Gastrocnemius medialis (tissue), 4 donors: ENCODE results near the gene ATAD1. TPM values are rescaled to one million over a fixed set of nuclear protein-coding genes. Genes with fewer than 3 reads are reported as not detected.

Experiments used
- ATAC-seq, 2 donors: fragments of 150-250 bp; one replicate each; pipeline ENCODE4 v1.9.1; 2016
- DNase-seq, 2 donors: peaks; one replicate each; pipeline ENCODE4 v3.0.0-alpha.2; 2019
- H3K27ac ChIP-seq, 4 donors: fragments of 200-600 bp; sonication (generic); 1 replicate in 1 of 4; 2 replicates in 3 of 4; pipeline ENCODE4 v1.5.1; 2016 to 2018; ENCODE audit warnings: mild to moderate bottlenecking in 2 of 4, moderate library complexity in 1 of 4
- H3K27me3 ChIP-seq, 3 donors: fragments of 200-600 bp; sonication (generic) in 2 of 3; 1 replicate in 1 of 3; 2 replicates in 2 of 3; pipeline versions ENCODE4 v1.5.1 to v1.6.0; 2016 to 2019; ENCODE audit warnings: mild to moderate bottlenecking in 1 of 3, moderate library complexity in 1 of 3
- H3K36me3 ChIP-seq, 2 donors: fragments of 200-600 bp; sonication (generic) in 1 of 2; one replicate each; pipeline ENCODE4 v1.5.1; 2017 to 2018
- H3K4me1 ChIP-seq, 2 donors: fragments of 200-600 bp; sonication (generic) in 1 of 2; one replicate each; pipeline ENCODE4 v1.5.1; 2016 to 2017; ENCODE audit warnings: mild to moderate bottlenecking in 2 of 2
- H3K4me3 ChIP-seq, 4 donors: fragments of 200-600 bp; sonication (generic) in 3 of 4; 1 replicate in 1 of 4; 2 replicates in 3 of 4; pipeline ENCODE4 v1.5.1; 2016 to 2019; ENCODE audit warnings: mild to moderate bottlenecking in 2 of 4
- H3K9me3 ChIP-seq, 3 donors: fragments of 200-600 bp; sonication (generic) in 2 of 3; 1 replicate in 1 of 3; 2 replicates in 2 of 3; pipeline ENCODE4 v1.5.1; 2016 to 2019
- CTCF ChIP-seq, 5 experiments: fragments of 450-650 bp in 3 of 5; fragments of 200-600 bp in 2 of 5; sonication (generic) in 2 of 5; IDR thresholded peaks in 4 of 5; conservative IDR thresholded peaks in 1 of 5; 1 replicate in 4 of 5; 2 replicates in 1 of 5; pipeline ENCODE4 v1.5.1; 2016 to 2019; ENCODE audit warnings: antibody characterized with exemption in 5 of 5, mild to moderate bottlenecking in 3 of 5, moderate library complexity in 3 of 5
- POLR2A ChIP-seq, 2 donors: fragments of 450-650 bp; IDR thresholded peaks; one replicate each; pipeline ENCODE4 v1.6.1; 2017; ENCODE audit warnings: antibody characterized with exemption in 2 of 2, mild to moderate bottlenecking in 2 of 2, moderate library complexity in 2 of 2
- in situ Hi-C, 4 donors: fragments of 200-750 bp; cut with MboI; loops; one replicate each; pipeline versions ENCODE4 v1.15.0 to v1.8.0; 2017; ENCODE audit warnings: low sequenced_read_pairs in 4 of 4
- intact Hi-C: fragments of 100-400 bp; cut with DNase I; formaldehyde crosslinking; loops from one replicate; pipeline ENCODE4 v1.15.1; 2023; ENCODE audit warnings: low total_unique reads
- total RNA-seq, 4 donors: library from RNA; depleted of rRNA; stranded (reverse); fragments of >200 nt; gene quantifications; one replicate each; pipeline versions ENCODE4 v1.1.0 to v1.2.3, GENCODE V29; 2016

ATAD1 gene
- total RNA-seq, 4 donors from 2014 or later = 32.0 to 65.4 (median 51.0) TPM

GRCh38 chr10:87846023-87846422, 28.0 kb upstream of the ATAD1 start:
- ATAC-seq = no peak
- in situ Hi-C loops = loop anchor here in 1 of 4 donors (25.0 kb wide), 1 partner anchor 716 kb away; no protein-coding TSS in a partner anchor
- Histone ChIP-seq H3K27ac (no peak overlapping the region), H3K9me3 (no peaks in the 10 kb centered on the region), H3K27me3 (no peaks in the 10 kb centered on the region), H3K4me3 (no peak overlapping the region), H3K4me1 (peaks cover 0 to 3% of the 10 kb centered on the region in 2 donors), H3K36me3 (no peaks in the 10 kb centered on the region)
- DNase-seq = no peak
- no peak for TF ChIP-seq POLR2A (IDR thresholded peaks at IDR 0.05)
- intact Hi-C loops = no loop called here

- Histone ChIP-seq H3K4me1 (no peaks in the 10 kb centered on the region), H3K36me3 (no peaks in the 10 kb centered on the region), H3K27me3 (no peaks in the 10 kb centered on the region), H3K9me3 (no peaks in the 10 kb centered on the region), H3K4me3 (no peak overlapping the region), H3K27ac (no peak overlapping the region)
- TF ChIP-seq POLR2A (IDR thresholded peaks at IDR 0.05) = no peak
- in situ Hi-C loops = loop anchor here in 1 of 4 donors (25.0 kb wide), 1 partner anchor 717 kb away; no protein-coding TSS in a partner anchor
- DNase-seq = no peak
- intact Hi-C loops = no loop called here
- no peak for ATAC-seq
Observed at GRCh38 chr10:87845624-87845998, 27.6 kb upstream of the ATAD1 start.

- TF ChIP-seq POLR2A (IDR thresholded peaks at IDR 0.05) = no peak
- in situ Hi-C loops (loop anchor here in 1 of 4 donors (25.0 kb wide), 1 partner anchor 717 kb away; no protein-coding TSS in a partner anchor), intact Hi-C loops (no loop called here)
- ATAC-seq = no peak
- Histone ChIP-seq H3K27me3 (no peaks in the 10 kb centered on the region), H3K9me3 (no peaks in the 10 kb centered on the region), H3K4me3 (no peak overlapping the region), H3K36me3 (no peaks in the 10 kb centered on the region), H3K27ac (no peak overlapping the region), H3K4me1 (no peaks in the 10 kb centered on the region)
- no peak for DNase-seq
Observed at GRCh38 chr10:87844837-87845623, 27.0 kb upstream of the ATAD1 start.

GRCh38 chr10:87843714-87844113, 25.7 kb upstream of the ATAD1 start:
- intact Hi-C loops (no loop called here), in situ Hi-C loops (loop anchor here in 1 of 4 donors (25.0 kb wide), 1 partner anchor 719 kb away; no protein-coding TSS in a partner anchor)
- H3K4me1 ChIP-seq = no peaks in the 10 kb centered on the region
- H3K36me3 ChIP-seq = no peaks in the 10 kb centered on the region
- no peaks in the 10 kb centered on the region for H3K27me3 ChIP-seq
- no peaks in the 10 kb centered on the region for H3K9me3 ChIP-seq
- no peak overlapping the region for H3K4me3 ChIP-seq
- DNase-seq (no peak), ATAC-seq (no peak)
- H3K27ac ChIP-seq = no peak overlapping the region
- TF ChIP-seq POLR2A (IDR thresholded peaks at IDR 0.05) (no peak), CTCF (IDR thresholded peaks at IDR 0.05 in 4 of 5, conservative IDR thresholded peaks at IDR 0.05 in 1 of 5) (no peak)

- in situ Hi-C loops = loop anchor here in 1 of 4 donors (25.0 kb wide), 1 partner anchor 719 kb away; no protein-coding TSS in a partner anchor
- H3K27ac ChIP-seq = no peak overlapping the region
Observed at GRCh38 chr10:87842776-87843497, 24.9 kb upstream of the ATAD1 start.

More at GRCh38 chr10:87842776-87843497, 24.9 kb upstream of the ATAD1 start:
- TF ChIP-seq CTCF (IDR thresholded peaks at IDR 0.05 in 4 of 5, conservative IDR thresholded peaks at IDR 0.05 in 1 of 5) (no peak), POLR2A (IDR thresholded peaks at IDR 0.05) (no peak)
- no peaks in the 10 kb centered on the region for H3K27me3 ChIP-seq
- H3K4me1 ChIP-seq = no peaks in the 10 kb centered on the region
- ATAC-seq (no peak), DNase-seq (no peak)
- H3K9me3 ChIP-seq = no peaks in the 10 kb centered on the region
- intact Hi-C loops = no loop called here
- H3K4me3 ChIP-seq = no peak overlapping the region
- no peaks in the 10 kb centered on the region for H3K36me3 ChIP-seq
